Upper lobe of left lung (tissue), 6 donors: ENCODE data around the gene UGT2B28. TPM values are rescaled to one million over a fixed set of nuclear protein-coding genes. Genes with fewer than 3 reads are reported as not detected.
"Not testable (repeated sequence)": the region's sequence is repeated elsewhere in the genome, so short reads cannot be mapped to it uniquely, and the experiment has no call there.

ENCODE experiments used
- ATAC-seq, 2 donors: fragments of 200-7000 bp; cut with Tn5 transposase; one replicate each; pipeline ENCODE4 v1.9.1; 2022; ENCODE audit warnings: mild to moderate bottlenecking in 2 of 2, moderate library complexity in 2 of 2; ENCODE audit not compliant: low FRiP score in 2 of 2
- DNase-seq, 2 donors: peaks; one replicate each; pipeline ENCODE4 v3.0.0-alpha.2; 2019 to 2020
- H3K27ac ChIP-seq, 4 donors: fragments of 200-600 bp; sonication (generic); one replicate each; pipeline ENCODE4 v1.5.1; 2016 to 2019
- H3K27me3 ChIP-seq, 4 donors: fragments of 200-600 bp; sonication (generic); one replicate each; pipeline ENCODE4 v1.5.1; 2017 to 2019
- H3K36me3 ChIP-seq, 4 donors: fragments of 200-600 bp; sonication (generic); one replicate each; pipeline ENCODE4 v1.5.1; 2016 to 2019
- H3K4me1 ChIP-seq, 4 donors: fragments of 200-600 bp; sonication (generic); one replicate each; pipeline ENCODE4 v1.5.1; 2018 to 2019
- H3K4me3 ChIP-seq, 4 donors: fragments of 200-600 bp; sonication (generic); one replicate each; pipeline ENCODE4 v1.5.1; 2017 to 2019; ENCODE audit warnings: mild to moderate bottlenecking in 2 of 4, moderate library complexity in 1 of 4
- H3K9me3 ChIP-seq, 4 donors: fragments of 200-600 bp; sonication (generic); one replicate each; pipeline ENCODE4 v1.5.1; 2018 to 2019
- CTCF ChIP-seq, 6 experiments: fragments of 450-650 bp in 4 of 6; fragments of 200-600 bp in 2 of 6; sonication (generic) in 2 of 6; IDR thresholded peaks; one replicate each; pipeline ENCODE4 v1.5.1; 2016 to 2019; ENCODE audit warnings: antibody characterized with exemption in 6 of 6
- EP300 ChIP-seq, 4 donors: sonication (generic); formaldehyde crosslinking; IDR thresholded peaks; one replicate each; pipeline ENCODE4 v1.5.1; 2017; ENCODE audit warnings: antibody characterized with exemption in 4 of 4, control low read depth in 2 of 4
- POLR2A ChIP-seq, 4 donors: fragments of 450-650 bp; IDR thresholded peaks; one replicate each; pipeline ENCODE4 v1.5.1; 2016 to 2017; ENCODE audit warnings: antibody characterized with exemption in 4 of 4, mild to moderate bottlenecking in 2 of 4
- POLR2AphosphoS5 ChIP-seq, 2 donors: sonication (generic); formaldehyde crosslinking; IDR thresholded peaks; one replicate each; pipeline ENCODE4 v1.5.1; 2017; ENCODE audit warnings: antibody characterized with exemption in 2 of 2
- WGBS, 2 donors: methylation state at CpG; one replicate each; pipeline ENCODE4 v1.1.5; 2017 to 2018; 5-methylcytosine and 5-hydroxymethylcytosine counted together
- total RNA-seq, 6 donors: library from RNA; depleted of rRNA in 4 of 6; stranded (reverse); fragments of >200 nt in 4 of 6; gene quantifications; one replicate each; pipeline versions ENCODE4 v1.1.0 to v1.2.1, GENCODE V29; 2016 to 2021
- donor health status: DM: no; HTN: no; CAD: no; lungs with moderate emphysema.
- donor health status: DM: no; HTN: yes; CAD: no; lungs with severe emphysema.

The UGT2B28 gene
- not detected for total RNA-seq

- H3K9me3 ChIP-seq, H3K27me3 ChIP-seq, DNase-seq, H3K4me3 ChIP-seq, H3K36me3 ChIP-seq, H3K4me1 ChIP-seq, ATAC-seq, H3K27ac ChIP-seq: not testable (repeated sequence)
- 59 to 65% methylated on average over 4 of the region's 4 CpGs for WGBS, 2 donors
Measured at GRCh38 chr4:69280081-69280480, at the start of gene UGT2B28. UGT2B28 (plus strand) TSS chr4:69280475; CDS start chr4:69280501, 26 bp downstream.

- TF ChIP-seq CTCF (IDR thresholded peaks at IDR 0.05), result no peak
- TF ChIP-seq POLR2A (IDR thresholded peaks at IDR 0.05), result no peak
- no peak for TF ChIP-seq POLR2AphosphoS5 (IDR thresholded peaks at IDR 0.05)
- no peak for TF ChIP-seq EP300 (IDR thresholded peaks at IDR 0.05)
- 74 to 88% methylated on average over 2 of the region's 2 CpGs for WGBS, 2 donors
Measured at GRCh38 chr4:69239092-69239491, 41.2 kb upstream of the UGT2B28 start.

GRCh38 chr4:69239557-69240168, 40.6 kb upstream of the UGT2B28 start:
- Histone ChIP-seq H3K27ac (no peak overlapping the region), H3K27me3 (no peaks in the 10 kb centered on the region), H3K36me3 (no peaks in the 10 kb centered on the region), H3K4me3 (no peak overlapping the region), H3K9me3 (no peaks in the 10 kb centered on the region), H3K4me1 (no peaks in the 10 kb centered on the region)
- 62 to 70% methylated on average over 6 of the region's 6 CpGs for WGBS, 2 donors
- DNase-seq (no peak), ATAC-seq (no peak)
- no peak for TF ChIP-seq POLR2AphosphoS5 (IDR thresholded peaks at IDR 0.05)
- TF ChIP-seq EP300 (IDR thresholded peaks at IDR 0.05), result no peak
- TF ChIP-seq CTCF (IDR thresholded peaks at IDR 0.05), result no peak
- no peak for TF ChIP-seq POLR2A (IDR thresholded peaks at IDR 0.05)

More at GRCh38 chr4:69239092-69239491, 41.2 kb upstream of the UGT2B28 start:
- H3K9me3 ChIP-seq, result no peaks in the 10 kb centered on the region
- DNase-seq, result no peak
- H3K27me3 ChIP-seq, result no peaks in the 10 kb centered on the region
- H3K4me3 ChIP-seq, result no peak overlapping the region
- H3K4me1 ChIP-seq, result no peaks in the 10 kb centered on the region
- no peak overlapping the region for H3K27ac ChIP-seq
- ATAC-seq, result no peak
- H3K36me3 ChIP-seq, result no peaks in the 10 kb centered on the region

- not testable (repeated sequence) for ATAC-seq, H3K9me3 ChIP-seq, H3K4me3 ChIP-seq, DNase-seq, H3K4me1 ChIP-seq, H3K27me3 ChIP-seq, H3K27ac ChIP-seq, H3K36me3 ChIP-seq
- WGBS, 2 donors, result 85 to 89% methylated on average over 3 of the region's 3 CpGs
Measured at GRCh38 chr4:69240787-69241186, 39.5 kb upstream of the UGT2B28 start.

GRCh38 chr4:69241746-69242145, 38.5 kb upstream of the UGT2B28 start:
- not testable (repeated sequence) for H3K9me3 ChIP-seq, ATAC-seq, H3K4me3 ChIP-seq, H3K4me1 ChIP-seq, H3K27me3 ChIP-seq, H3K27ac ChIP-seq, DNase-seq, H3K36me3 ChIP-seq
- 67 to 69% methylated on average over 2 of the region's 2 CpGs for WGBS, 2 donors

GRCh38 chr4:69242562-69243240, 37.6 kb upstream of the UGT2B28 start:
- ATAC-seq, H3K27ac ChIP-seq, H3K9me3 ChIP-seq, DNase-seq, H3K4me1 ChIP-seq, H3K4me3 ChIP-seq, H3K36me3 ChIP-seq, H3K27me3 ChIP-seq: not testable (repeated sequence)
- WGBS, 2 donors, result 57 to 67% methylated on average over 3 of the region's 3 CpGs

GRCh38 chr4:69250884-69251283, 29.4 kb upstream of the UGT2B28 start:
- not testable (repeated sequence) for DNase-seq, H3K36me3 ChIP-seq, H3K4me1 ChIP-seq, H3K4me3 ChIP-seq, H3K9me3 ChIP-seq, H3K27me3 ChIP-seq, ATAC-seq, H3K27ac ChIP-seq
- 85 to 91% methylated on average over 2 of the region's 2 CpGs for WGBS, 2 donors

- ATAC-seq, H3K36me3 ChIP-seq, H3K4me1 ChIP-seq, H3K27ac ChIP-seq, H3K4me3 ChIP-seq, H3K27me3 ChIP-seq, H3K9me3 ChIP-seq, DNase-seq: not testable (repeated sequence)
- 82 to 91% methylated on average over 3 of the region's 3 CpGs for WGBS, 2 donors
Measured at GRCh38 chr4:69253147-69253772, 27.0 kb upstream of the UGT2B28 start.

- H3K4me1 ChIP-seq, DNase-seq, H3K4me3 ChIP-seq, H3K27ac ChIP-seq, H3K36me3 ChIP-seq, H3K9me3 ChIP-seq, H3K27me3 ChIP-seq, ATAC-seq: not testable (repeated sequence)
- 89 to 93% methylated on average over 7 of the region's 7 CpGs for WGBS, 2 donors
Measured at GRCh38 chr4:69268612-69269011, 11.7 kb upstream of the UGT2B28 start.

- not testable (repeated sequence) for H3K4me1 ChIP-seq, DNase-seq, H3K27me3 ChIP-seq, H3K4me3 ChIP-seq, H3K9me3 ChIP-seq, ATAC-seq, H3K36me3 ChIP-seq, H3K27ac ChIP-seq
- 82 to 84% methylated on average over 4 of the region's 4 CpGs for WGBS, 2 donors
Measured at GRCh38 chr4:69296356-69296755, 16.1 kb downstream of the UGT2B28 start.
